Hepatic stellate cell (primary cell): ENCODE results near the gene HTRA1.

ENCODE experiments used
- DNase-seq: peaks from one replicate; pipeline ENCODE4 v3.0.0; 2011; ENCODE audit warnings: low spot score

Gene HTRA1

DNA sequence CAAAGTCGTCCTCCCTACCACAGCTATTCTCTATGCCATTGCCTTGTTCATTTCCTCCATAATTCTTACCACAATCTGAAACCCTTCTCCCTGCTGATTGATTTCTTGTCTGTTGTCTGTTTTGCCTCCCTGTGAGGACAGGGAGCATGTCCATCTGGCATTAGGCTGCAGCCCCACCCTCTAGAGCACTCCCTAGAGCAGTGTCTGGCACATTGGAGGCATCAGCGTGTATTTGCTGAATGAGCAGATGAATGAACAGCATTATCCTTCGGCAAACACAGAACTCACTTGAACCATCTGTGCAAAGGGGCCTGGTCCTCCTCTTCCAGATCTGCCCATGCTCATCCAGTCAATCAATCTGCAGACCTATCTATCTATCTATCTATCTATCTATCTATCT, 94.1 kb downstream of the HTRA1 start:
- DNase-seq = no peak

DNA sequence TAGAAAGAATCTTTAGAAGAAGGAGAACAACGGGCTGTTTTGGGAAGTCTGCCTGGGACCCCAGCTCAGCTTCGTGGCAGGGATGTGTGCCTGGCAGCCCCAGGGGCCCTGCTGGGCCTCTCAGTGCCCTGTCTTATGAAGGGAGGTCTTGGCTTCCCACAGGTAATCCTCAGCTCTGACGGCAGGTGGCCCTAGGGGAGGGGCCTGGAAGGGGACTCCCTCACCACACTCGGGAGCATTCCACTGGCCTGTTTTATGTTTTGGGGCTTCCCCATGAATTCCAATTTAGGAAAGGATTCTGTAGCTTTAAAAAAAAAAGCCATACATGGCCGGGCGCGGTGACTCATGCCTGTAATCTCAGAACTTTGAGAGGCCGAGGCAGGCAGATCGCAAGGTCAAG, 96.2 kb downstream of the HTRA1 start:
- no peak for DNase-seq

DNA sequence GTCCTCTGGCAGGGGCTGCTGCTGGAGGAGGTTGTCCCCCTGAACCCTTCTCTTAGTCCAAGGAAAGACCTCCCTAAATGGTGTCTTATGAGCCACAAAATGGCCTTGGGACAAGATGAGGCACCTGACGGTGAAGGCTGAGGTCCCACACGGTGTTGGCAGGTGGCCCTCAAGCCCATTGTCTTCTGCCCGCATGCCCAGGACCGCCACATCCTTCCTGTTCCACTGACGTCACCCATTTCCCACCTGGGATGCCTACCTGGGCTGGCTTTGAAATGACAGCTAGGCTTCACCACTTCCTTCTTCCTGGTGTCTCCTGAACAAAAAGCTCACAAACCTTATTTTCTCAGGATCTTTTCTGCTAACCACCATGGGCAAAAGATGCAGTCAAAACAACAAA, 97.1 kb downstream of the HTRA1 start:
- no peak for DNase-seq

DNA sequence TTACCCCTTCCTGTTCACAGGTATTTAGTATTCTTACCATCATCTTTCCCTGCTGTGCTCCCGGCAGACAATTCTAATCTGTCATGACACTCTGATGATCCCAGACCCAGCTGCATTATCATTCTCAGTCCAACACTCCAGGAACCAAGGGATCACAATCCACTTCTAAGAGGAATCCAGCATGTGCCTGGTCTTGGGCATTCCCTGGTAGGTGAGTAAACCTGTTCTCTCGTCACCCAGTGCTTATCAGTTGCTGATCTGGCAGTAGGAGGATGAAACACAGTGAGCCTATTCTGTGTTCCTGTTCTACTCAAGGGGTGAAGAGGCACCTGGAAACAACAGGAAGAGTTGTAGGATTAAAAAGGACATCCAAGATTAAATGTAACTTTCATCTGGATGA, 97.9 kb downstream of the HTRA1 start:
- no peak for DNase-seq

DNA sequence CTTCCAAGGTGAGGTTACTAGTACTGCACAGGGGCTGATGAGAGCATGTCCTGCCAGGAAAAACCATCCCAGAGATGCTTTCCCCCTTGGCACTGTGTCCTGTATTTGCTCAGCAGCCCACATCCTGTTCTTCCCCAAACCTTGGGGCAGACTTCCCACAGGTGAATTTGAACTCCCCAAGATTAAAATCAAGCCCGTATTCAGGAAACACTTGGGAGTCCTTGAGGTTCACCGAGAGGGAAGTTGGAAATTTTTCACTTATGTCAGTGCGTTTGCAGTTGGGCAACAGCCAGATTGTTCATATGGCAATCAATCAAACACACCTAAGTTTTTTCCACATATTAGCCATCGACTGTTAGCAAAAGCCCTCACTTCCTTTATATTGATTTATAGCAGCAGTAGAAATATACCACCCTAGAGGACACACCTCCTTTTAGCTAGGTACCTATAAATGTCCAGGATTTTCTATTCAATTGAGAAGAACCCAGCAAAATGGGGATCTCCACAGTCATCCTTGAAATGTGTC, 99.0 kb downstream of the HTRA1 start, which contains the start of gene DMBT1:
DMBT1 (plus strand) TSS at position 476 of the 526 bp plus-strand sequence; CDS start at position 493, 17 bp downstream.
- DNase-seq = no peak

DNA sequence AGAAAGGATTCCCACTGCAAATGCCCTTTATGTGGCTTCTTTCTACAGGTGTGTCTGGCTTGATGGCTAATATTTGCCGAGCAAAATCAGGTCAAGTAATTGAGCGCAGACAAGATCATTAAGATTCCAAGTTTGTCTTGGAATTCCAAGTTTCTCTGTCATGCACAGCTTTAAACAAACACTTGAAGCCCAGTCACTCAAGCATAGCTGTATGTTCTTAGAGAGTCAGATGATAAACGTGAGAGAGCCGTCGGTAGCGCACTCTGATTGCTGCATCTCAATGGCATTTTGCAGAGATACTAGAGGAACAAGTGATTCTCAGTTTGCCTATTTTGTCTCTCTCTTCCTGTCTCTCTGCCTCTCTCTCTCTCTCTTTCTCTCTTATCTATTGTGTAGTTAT, 99.9 kb downstream of the HTRA1 start:
- DNase-seq = no peak

DNA sequence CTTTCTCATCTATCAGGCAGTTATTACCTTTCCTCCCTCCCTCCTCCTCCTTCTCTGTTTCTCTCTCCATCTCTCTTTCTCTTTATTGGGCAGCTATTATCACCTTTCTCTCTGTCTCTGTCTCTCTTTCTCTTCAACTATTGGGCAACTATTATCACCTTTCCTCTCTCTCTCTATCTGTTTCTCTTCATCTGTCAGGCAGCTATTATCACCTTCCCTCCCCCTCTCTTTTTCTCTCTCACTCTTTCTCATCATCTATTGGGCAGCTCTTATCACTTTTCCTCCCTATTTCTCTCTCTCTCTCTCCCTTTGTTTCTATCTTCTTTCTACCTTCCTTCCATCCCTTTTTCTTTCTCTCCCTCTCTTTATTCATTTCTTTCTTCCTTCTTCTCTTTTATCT, 100.4 kb downstream of the HTRA1 start:
- no peak for DNase-seq
